Tongue (tissue), 2 donors: ENCODE data around the gene PYGB. TPM values are rescaled to one million over a fixed set of nuclear protein-coding genes. Genes with fewer than 3 reads are reported as not detected.
A peak's percentile ranks its signal among the peaks of the same experiment; 100 is the strongest.

Experiments used
- DNase-seq: peaks from one replicate; pipeline ENCODE4 v3.0.0-alpha.2; 2015
- total RNA-seq: library from RNA; depleted of rRNA; stranded (reverse); fragments of >200 nt; gene quantifications from one replicate; pipeline ENCODE4 v1.2.3, GENCODE V29; 2014

PYGB gene
- total RNA-seq, 1 donor from 2014 or later = 25.4 TPM

- DNase-seq = no peak
Observed at GRCh38 chr20:25283221-25283951, 35.5 kb downstream of the PYGB start.

GRCh38 chr20:25284131-25284601 lies 36.3 kb downstream of the PYGB start:
- DNase-seq = no peak

GRCh38 chr20:25285091-25285647 lies 37.3 kb downstream of the PYGB start:
- DNase-seq = no peak

- DNase-seq = no peak
Observed at GRCh38 chr20:25285856-25286798, 38.2 kb downstream of the PYGB start.

- no peak for DNase-seq
Observed at GRCh38 chr20:25286917-25287316, 39.0 kb downstream of the PYGB start.

GRCh38 chr20:25287631-25288290 lies 39.9 kb downstream of the PYGB start:
- no peak for DNase-seq

GRCh38 chr20:25288291-25289181 lies 40.7 kb downstream of the PYGB start:
- no peak for DNase-seq

GRCh38 chr20:25289886-25290597 lies 42.2 kb downstream of the PYGB start:
- no peak for DNase-seq

GRCh38 chr20:25290646-25291431 lies 43.0 kb downstream of the PYGB start:
- DNase-seq = no peak

GRCh38 chr20:25291432-25292133 lies 43.7 kb downstream of the PYGB start:
- DNase-seq = no peak

- no peak for DNase-seq
Observed at GRCh38 chr20:25292176-25292891, 44.4 kb downstream of the PYGB start.

GRCh38 chr20:25293507-25293906 lies 45.6 kb downstream of the PYGB start:
- no peak for DNase-seq

GRCh38 chr20:25293910-25294458 lies 46.1 kb downstream of the PYGB start:
- no peak for DNase-seq

GRCh38 chr20:25294459-25295385 lies 46.8 kb downstream of the PYGB start:
- DNase-seq = peak; percentile 63

- peak; percentile 46 for DNase-seq
Observed at GRCh38 chr20:25295386-25296093, 47.7 kb downstream of the PYGB start.
